Measurements from ENCODE around the gene SLC39A11.

- TF ChIP-seq TAF1 (conservative IDR thresholded peaks at IDR 0.05) (no peak), EGR1 (IDR thresholded peaks at IDR 0.05; ENCODE audit: low read depth in 2 of 2) (no peak)
Observed at GRCh38 chr17:72606656-72607055, 485.8 kb downstream of the SLC39A11 start.
